HG03354 (cell line): Measurements from ENCODE around the gene IL1R2.

Experiments
- ATAC-seq: cut with Tn5 transposase; IDR thresholded peaks from one replicate; pipeline ENCODE4 v1.9.1; 2021; ENCODE audit warnings: mild to moderate bottlenecking; ENCODE audit not compliant: unreplicated experiment, poor library complexity, severe bottlenecking

IL1R2 gene

DNA sequence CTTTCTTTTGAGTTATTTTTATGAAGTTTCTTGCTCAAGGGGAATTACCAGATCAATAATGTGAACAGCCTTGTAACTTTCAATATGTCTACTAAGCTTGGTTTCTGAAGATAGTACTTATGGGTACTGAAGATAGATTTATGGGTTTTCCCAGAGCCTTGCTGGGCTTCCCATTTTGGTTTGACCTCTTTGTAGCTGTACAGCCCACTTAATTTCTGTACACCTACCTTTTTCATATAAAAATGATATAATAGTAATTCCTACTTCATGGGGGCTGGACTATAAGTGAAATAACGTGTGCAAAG is 22.2 kb downstream of the IL1R2 start:
- no peak for ATAC-seq

- ATAC-seq: no peak
These were observed 23.6 kb downstream of the IL1R2 start for GRCh38 chr2:102015399-102015798.

GRCh38 chr2:102016399-102016955 is 24.7 kb downstream of the IL1R2 start:
- ATAC-seq: no peak

- ATAC-seq: no peak
These were observed 27.2 kb downstream of the IL1R2 start for GRCh38 chr2:102018823-102019445.

GRCh38 chr2:102020596-102021170 is 28.9 kb downstream of the IL1R2 start:
- peak; percentile 59 for ATAC-seq

DNA sequence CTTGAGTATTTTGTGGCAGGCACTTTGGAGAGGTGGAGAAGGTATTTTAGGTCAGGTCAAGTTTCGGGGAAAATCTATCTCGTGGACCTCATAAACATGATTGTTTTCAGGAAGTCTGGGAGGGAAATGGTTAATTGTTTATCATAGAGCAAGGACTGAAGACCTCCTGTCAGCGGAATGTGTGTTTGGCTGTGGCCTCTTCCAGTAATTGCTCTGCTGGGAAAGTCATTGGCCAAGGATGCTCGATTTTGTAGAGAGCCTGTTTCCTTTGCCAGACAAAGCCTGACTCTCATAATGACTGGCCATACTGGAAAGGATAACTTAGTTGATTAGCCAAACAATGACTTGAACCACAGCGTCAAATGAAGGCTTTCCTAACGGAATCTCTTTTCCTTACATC is 30.0 kb downstream of the IL1R2 start:
- no peak for ATAC-seq

DNA sequence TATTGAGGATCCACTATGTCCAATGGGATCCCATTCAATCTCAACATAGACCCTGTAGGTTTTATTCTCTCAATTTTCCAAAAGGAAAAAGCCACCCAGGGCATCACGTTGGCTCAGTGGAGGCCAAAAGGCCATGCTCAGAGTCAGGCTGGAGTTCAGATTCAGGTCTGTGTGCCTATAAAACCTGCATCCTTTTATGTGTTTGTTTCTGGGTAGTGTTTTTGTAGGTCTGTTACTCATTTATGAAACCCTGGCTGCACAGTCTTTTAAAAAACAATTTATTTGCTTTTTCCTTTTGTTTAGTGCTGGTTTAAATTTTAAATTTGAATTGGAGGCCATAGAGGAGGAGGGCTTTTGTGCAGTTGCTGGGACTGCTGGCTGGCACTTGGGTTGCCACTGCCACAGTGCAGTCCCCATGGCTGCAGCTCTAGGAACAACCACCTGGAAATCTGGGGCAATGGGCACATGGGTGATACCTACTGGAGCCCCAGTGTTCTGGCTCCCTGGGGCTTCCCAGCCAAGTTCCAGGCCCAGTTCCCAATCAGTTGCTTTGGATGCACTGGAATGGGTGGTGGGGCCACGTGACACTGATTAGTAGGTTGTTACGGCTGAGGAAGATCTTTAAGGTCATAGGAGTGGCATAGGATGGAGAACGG is 31.3 kb downstream of the IL1R2 start:
- no peak for ATAC-seq

DNA sequence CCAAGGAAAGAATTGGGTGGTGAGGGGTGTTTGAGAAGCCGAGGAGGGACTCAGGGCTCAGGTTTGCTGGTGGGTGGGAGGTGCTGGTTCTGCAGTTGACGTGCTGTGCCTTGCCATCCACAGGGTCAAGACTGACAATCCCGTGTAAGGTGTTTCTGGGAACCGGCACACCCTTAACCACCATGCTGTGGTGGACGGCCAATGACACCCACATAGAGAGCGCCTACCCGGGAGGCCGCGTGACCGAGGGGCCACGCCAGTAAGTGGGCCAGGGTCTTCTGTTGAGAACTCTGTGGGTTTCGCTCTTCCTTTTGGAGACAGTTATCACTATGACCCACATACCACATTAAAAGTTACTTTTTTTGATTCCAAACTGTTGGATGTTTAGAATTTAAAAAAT is 32.6 kb downstream of the IL1R2 start:
- no peak for ATAC-seq

DNA sequence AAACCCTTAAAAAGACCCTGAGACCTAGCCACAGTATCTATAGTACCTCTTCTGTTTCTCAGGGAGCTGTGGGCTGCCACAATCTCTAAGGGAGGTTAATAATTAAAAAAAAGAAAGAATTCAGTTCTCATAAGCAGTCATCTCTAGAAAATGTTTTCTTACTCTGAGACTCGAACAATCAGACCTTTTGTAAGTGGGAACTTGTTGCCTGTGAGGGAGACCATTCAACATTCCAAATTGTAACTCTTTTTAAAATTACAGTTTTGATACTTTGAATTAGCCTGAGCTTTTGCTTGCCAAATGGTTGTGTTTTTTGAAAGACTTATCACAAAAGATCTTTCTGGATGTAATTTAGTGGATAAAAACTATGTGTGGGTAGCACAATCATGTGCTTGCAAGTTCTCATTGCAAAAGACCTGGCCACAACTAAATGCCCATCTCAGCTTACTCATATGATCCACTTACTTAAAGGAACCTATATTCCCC is 33.3 kb downstream of the IL1R2 start:
- ATAC-seq: peak; percentile 85

DNA sequence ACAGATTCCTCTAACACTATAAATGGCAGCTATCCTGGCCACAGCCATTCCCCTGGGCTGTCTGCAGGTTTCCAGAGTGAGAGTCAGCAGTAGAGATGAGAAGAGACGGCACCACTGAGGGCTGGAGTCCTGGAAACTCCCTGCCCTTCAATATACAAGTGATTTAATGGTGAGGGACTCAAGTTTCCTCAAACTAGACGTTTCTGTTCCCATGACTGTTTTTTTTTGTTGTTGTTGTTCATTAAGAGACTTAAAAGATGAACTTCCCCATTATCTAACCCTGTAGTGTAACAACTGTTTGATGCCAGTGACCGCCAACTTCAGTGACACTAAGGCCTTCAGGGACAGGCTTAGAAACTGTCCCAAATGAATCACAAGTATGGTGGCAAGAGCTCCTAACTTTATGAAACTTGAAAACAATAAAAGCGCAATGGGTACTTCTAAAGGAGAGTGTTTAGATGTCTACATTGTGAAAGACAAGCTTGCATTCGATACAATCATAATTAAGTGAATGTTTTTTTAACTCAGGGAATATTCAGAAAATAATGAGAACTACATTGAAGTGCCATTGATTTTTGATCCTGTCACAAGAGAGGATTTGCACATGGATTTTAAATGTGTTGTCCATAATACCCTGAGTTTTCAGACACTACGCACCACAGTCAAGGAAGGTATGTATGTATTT is 34.0 kb downstream of the IL1R2 start:
- peak; percentile 52 for ATAC-seq

- no peak for ATAC-seq
These were observed 35.5 kb downstream of the IL1R2 start for GRCh38 chr2:102027036-102027980.

DNA sequence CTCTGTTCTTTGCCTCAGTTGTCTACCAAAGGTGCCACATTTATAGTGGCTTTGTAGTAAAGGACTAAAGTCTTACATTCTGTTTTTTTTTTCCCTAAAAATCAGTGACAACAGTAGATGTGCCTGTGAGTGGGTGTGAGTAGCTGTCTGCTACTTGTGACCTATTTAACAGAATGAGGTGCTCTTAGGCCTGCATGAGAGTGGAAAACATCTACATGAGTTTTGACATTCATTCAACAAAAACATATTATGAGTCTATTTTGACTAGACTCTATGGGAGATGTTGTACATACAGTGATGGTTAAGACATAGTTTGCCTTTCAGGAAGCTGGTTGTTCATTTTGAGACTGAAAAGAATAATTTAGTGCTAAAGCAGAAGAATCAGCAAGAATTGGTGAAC is 36.7 kb downstream of the IL1R2 start:
- no peak for ATAC-seq

DNA sequence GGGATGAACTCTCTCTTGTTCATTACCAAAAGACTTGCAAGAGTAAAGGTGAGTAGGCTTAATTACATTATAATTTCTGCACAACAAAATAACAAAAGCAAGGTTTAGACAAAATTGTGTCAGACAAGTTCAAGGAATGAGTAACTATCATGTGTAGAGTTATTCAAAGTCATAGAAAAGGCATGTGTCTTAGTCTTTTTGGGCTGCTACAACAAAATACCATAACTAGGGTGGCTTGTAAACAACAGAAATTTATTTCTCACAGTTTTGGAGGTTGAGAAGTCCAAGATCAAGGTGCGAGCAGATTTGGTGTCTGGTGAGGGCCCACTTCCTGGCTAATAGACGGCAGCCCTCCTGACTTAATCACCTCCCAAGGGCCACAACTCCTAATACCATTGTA is 37.6 kb downstream of the IL1R2 start:
- ATAC-seq: no peak

DNA sequence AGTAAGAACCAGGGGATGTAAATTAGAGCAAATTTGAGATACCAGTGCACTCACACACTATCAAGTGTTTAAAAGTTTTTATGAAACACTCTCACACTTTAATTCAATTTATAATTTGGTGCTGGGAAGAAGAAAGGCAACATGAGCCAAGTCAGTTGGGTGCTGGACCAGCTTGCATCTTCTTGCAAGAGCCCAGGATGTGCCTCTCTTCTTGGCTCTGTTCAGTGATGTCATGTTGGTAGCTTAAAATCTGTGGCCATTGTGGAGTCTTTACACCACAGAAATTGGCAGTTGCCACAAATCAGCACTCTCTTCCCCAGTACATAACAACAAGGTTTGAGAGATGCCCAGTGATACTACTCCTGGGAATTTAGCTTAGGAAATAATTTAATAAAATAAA is 38.2 kb downstream of the IL1R2 start:
- ATAC-seq: no peak

- ATAC-seq: no peak
These were observed 38.7 kb downstream of the IL1R2 start for GRCh38 chr2:102030502-102030854.

DNA sequence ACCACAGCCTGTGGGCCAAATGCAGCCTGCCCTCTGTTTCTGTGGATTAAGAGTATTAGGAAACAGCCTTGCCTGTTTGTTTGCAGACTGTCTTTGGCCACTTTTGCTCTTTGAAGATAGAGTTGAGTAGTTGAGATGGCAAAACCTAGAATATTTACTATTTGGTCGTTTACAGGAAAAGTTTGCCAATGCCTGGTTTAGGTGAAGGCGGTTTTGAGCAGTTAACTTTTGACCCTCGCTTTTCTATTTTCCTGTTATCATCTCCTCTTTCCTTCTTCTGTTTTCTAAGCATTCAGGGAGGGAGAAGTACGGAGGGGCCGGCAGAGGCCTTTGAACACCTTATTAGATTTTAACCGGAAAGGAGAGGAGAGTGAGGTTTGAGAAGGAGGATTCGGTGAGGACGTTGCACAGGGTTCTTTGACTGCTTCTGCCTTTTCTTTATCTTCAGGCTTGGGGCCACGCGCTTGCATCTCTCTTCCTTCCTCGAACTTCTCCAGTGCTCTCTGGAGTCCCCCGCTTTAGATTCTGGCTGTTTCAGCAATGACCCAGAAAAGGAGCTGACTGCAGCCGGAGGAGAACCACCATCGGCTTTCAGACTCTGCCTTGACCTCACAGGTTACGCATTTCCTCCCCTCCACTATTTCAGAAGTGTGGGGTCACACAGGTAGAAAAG is 39.2 kb downstream of the IL1R2 start:
- ATAC-seq: no peak

DNA sequence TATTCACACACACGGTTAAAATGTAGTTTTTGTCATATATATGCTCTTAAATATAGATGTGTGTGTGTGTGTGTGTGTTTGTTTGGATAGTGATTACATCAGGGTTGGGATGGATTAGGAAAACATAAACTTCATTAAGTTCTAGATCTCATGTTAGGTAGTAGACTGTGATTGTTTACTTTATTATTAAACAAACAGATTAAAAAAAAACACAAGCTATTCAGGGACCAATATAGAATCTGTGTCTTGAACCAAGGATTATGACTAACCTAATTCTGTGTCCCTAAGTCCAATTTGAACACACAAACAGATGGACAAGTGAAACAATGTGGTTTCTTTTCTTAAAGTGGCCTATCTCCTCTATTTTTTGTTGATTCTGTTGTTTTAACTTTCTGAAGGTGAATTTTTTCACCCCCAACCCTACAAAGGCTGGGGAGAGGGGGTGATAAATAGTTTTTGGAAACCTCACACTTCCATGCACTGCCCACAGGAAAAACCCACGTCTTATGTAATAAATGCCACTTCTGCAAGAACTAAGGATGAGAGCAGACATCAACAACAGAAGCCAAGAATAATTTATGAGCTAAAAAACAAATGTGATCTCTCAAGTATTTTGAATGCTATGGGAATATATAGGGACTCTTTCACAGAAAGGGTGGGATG is 40.7 kb downstream of the IL1R2 start:
- no peak for ATAC-seq

GRCh38 chr2:102033031-102033749 is 41.4 kb downstream of the IL1R2 start:
- ATAC-seq: peak; percentile 90
